HG03097 (cell line): Measurements from ENCODE around the gene HOXB7.

Experiments used
- ATAC-seq: cut with Tn5 transposase; IDR thresholded peaks from one replicate; pipeline ENCODE4 v1.9.1; 2021; ENCODE audit not compliant: unreplicated experiment, low FRiP score

The HOXB7 gene

DNA sequence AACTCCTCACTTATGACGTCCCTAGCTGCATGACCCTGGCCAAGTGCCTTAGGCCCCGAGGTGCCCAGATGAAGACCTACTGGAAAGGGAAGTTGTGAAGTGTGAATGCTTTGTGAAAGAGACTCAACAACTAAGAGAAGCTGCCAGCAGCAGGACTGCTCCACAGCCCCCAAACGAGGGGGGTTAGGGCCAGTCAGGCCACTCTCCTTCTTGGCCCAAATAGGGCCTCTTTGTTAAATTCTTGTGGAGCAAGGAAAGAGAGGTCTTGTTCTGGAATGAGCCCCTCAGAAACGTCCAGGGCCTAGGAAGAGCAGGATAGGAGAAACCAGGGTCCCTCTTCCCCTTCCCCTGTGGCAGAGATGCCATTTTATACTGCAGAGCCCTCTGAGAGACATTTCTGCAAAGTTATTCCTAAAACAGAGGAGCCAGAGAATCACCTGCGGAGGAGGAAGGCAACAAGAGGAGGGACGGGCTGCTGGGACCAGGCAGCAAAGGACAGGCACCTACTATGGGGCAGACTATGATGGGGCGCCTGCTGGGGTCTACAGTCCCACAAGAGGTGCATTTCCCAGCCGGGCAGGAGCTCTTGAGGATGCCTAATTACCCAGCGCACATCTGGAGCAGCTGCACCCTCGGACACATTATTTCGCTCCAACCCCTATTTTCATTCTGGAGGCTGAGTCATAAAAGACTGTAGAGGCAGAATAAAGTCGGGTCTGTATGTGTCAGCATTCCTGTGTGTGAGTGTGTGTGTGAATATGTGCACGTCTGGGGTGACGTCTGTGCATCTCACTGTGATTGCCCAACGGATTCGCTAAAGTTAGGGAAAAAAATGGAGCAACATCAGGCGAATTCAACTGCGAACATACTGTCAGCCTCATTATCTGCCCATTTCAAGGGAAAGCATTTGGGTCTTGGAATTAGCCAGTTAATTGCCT is 26.8 kb upstream of the HOXB7 start:
- ATAC-seq = no peak

DNA sequence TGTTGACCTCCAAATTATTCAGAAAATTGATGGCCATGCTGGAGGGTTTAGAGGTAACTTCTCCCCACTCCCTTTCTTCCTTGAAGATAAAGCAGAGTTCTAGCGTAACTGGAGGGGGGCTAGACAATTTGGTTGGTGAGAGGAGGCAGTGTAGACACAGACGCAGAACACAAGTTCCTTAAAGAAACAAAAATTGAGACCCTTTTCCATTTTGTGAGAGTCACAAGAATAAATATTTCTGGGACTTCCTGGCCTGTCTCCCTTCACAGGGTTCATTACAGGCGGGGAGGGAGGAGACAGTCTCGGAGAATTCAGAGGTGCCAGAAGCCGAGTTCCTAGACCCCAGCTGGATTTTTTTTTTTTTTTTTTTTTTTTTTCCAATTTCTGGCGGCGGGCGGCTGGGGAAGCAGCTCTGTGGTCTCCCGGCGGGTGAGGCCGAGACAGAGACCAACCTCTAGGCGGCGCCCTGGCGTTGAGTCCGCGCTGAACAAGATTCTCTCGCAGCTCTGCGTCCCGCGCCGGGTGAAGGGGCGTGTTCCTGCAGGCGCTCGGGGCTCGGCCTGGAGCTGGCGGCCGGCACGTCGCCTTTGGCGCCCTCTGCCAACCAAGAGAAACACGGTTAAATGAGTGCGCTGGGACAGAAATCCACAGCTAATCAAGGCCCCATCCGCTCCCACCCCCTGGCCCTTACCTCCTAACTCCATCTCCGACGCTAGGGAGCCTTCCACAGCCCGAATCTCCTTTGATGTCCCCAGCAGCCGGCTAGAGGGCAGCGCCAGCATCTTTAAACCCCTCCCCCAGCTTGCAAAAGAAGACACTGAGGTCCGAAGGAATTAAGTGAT is 25.6 kb upstream of the HOXB7 start:
- ATAC-seq = peak; percentile 60

GRCh38 chr17:48634493-48635208 is 23.8 kb upstream of the HOXB7 start:
- ATAC-seq = no peak

GRCh38 chr17:48633266-48633677 is 22.5 kb upstream of the HOXB7 start:
- ATAC-seq = no peak

GRCh38 chr17:48632579-48633265 is 21.9 kb upstream of the HOXB7 start:
- ATAC-seq = no peak

GRCh38 chr17:48631693-48632578 is 21.1 kb upstream of the HOXB7 start:
- no peak for ATAC-seq

GRCh38 chr17:48630925-48631692 is 20.3 kb upstream of the HOXB7 start:
- ATAC-seq = no peak

GRCh38 chr17:48630009-48630924 is 19.4 kb upstream of the HOXB7 start:
- no peak for ATAC-seq

- ATAC-seq = no peak
Measured at GRCh38 chr17:48629411-48629759, 18.6 kb upstream of the HOXB7 start.

DNA sequence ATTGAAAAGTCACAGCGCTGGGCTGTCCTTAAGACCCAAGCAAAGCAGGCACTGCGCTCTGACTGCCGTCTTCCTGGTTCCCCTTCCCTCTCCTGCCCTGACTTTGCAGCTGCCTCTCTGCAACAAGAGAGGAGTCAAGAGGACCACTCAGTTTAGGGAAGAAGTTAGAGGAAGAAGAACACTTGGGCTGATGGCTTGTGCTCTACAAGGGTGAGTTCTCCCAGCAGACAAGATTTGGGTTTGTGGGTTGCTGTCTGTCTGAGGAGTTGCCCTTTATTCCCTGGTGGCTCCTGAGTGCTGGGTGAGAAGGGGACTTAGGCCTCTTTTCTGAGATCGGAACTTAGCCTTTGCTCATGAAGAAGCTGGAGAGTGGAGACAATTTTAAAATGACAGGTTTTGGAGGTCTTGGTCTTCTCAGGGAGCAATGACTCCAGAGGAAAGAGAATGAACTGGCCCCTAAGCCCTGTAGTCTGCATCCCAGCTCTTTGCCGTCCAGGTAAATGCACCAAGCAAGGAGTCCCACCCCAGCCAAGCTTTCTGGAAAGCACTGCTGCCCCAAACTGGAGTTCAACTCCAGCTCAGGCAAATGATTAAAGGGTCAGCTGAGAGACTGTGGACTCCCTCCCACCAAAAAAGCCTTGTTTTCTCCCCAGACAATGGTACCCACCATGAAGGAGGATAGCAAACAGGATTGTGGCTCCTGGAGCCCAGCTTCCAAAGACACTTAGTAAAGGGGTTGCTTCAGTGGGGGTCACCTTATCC is 18.0 kb upstream of the HOXB7 start:
- no peak for ATAC-seq

- ATAC-seq = no peak
Measured at GRCh38 chr17:48627623-48628521, 17.1 kb upstream of the HOXB7 start.

DNA sequence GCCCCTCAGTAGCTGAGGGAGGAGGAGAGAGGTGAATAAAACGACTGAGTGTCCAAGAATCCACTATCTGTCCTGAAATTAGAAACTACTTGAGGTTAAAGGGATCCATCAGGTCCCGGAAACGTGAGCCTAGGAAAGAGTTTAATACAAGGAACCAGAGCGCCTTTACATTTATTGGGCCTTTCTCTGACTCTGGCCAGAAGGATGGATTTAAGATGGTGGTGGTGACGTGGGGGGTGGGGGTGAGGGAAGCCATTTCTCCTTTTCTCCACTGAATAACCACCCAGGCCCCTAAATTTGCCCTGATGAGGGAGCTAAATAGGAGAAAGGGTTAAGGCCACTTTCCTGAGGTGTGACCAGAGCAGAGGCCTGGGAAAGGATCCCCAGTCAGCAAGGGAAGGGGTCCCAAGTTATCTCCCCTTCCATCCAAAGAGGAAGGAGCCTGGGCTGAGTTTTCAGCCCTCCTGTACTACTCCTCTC is 16.3 kb upstream of the HOXB7 start:
- ATAC-seq = no peak

- ATAC-seq = no peak
Measured at GRCh38 chr17:48626245-48627117, 15.7 kb upstream of the HOXB7 start, which contains the start of gene HOXB9. Gene HOXB9 (minus strand): TSS chr17:48626358. CDS start chr17:48626269, 89 bp downstream.

DNA sequence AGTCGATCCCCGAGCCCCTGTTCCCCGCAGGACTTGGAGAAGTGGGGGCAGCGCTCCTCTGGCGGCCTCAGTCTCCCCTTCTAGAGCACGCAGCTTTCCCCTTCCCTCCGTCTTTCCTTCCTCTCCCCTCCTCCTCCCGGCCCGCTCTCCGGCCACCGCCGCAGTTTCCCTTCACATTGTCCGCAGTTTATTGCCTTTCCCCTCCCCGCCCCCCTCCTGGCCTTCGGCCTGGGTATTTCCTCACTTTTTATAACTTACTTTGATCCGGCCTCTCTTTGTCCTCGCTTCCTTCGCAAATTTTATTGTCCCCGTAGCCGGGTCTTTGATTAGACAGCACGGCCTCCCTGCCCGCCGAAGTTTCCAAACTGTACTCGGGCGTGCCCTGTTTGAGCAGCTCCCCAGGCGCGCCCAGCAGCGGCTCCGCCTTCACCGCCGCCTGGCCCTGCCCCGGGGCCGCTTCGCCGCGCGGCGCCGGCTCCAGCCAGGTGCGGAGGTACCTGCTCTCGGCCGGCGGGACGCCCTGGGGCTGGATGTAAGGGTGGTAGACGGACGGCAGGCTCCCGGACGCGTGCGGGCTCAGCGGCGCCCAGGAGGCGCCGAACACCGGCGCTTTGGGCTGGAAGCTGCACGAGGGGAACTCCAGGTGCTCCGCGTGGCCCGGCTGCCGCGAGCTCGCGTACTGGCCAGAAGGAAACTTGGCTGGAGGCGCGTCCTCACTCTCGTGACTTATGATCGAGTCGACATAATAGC is 14.9 kb upstream of the HOXB7 start:
- ATAC-seq = no peak
